CD1c-positive myeloid dendritic cell (primary cell): ENCODE measurements around the gene PPEF1.

ENCODE experiments used
- DNase-seq: peaks from one replicate; pipeline ENCODE4 v3.0.0-alpha.2; 2016; ENCODE audit errors: extremely low spot score

Gene PPEF1, protein sequence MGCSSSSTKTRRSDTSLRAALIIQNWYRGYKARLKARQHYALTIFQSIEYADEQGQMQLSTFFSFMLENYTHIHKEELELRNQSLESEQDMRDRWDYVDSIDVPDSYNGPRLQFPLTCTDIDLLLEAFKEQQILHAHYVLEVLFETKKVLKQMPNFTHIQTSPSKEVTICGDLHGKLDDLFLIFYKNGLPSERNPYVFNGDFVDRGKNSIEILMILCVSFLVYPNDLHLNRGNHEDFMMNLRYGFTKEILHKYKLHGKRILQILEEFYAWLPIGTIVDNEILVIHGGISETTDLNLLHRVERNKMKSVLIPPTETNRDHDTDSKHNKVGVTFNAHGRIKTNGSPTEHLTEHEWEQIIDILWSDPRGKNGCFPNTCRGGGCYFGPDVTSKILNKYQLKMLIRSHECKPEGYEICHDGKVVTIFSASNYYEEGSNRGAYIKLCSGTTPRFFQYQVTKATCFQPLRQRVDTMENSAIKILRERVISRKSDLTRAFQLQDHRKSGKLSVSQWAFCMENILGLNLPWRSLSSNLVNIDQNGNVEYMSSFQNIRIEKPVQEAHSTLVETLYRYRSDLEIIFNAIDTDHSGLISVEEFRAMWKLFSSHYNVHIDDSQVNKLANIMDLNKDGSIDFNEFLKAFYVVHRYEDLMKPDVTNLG

DNA sequence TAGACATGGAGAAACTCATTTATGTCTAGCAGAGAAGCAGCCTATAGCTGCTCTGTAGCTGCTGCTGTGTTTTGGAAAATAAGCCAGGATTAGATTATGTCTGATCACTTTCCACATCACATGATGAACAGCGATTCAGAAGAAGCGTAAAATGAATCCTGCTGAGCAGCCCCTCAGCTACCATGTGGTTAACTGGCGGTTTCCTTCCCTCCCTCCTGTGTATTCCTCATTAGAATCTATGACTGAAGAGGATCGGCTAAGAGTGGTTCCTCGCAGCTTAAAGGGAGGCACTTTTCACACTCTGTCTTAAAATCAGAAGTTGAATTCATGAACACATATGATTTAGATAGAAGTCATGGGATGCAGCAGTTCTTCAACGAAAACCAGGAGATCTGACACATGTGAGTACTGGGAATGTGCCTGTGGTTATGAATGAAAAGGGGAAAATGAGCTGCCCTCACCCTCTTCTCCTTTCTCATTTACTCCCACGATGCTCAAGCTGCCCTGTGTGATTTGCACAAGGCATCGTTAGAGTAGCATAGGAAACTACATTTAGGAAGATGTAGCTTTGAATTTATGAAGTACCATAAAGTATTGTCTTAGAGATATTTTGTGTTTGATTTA lies at the start of gene PPEF1:
PPEF1 (plus strand) TSS at position 220 of the 624 bp plus-strand sequence; CDS start at position 356, 136 bp downstream.
- DNase-seq = peak; percentile 5

DNA sequence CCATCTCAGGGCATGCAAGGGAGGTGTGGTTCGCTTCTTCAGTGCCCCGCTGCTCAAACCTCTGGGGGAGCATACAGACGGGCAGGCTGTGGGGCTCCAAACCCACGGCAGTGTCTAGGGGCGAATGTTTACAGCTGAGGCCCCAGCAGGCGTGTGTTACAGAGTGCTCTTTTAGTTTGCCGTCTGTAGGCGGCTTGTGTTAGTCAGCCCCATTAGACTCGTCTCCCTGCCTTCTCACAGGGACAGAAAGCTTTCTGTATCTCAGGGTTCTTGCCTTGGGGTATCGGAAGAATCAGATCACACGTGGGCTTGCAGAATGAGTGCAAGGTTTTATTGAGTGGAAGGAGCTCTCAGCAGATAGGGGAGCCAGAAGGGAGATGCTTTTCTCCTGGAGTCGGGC lies 46.2 kb upstream of the PPEF1 start:
- no peak for DNase-seq

DNA sequence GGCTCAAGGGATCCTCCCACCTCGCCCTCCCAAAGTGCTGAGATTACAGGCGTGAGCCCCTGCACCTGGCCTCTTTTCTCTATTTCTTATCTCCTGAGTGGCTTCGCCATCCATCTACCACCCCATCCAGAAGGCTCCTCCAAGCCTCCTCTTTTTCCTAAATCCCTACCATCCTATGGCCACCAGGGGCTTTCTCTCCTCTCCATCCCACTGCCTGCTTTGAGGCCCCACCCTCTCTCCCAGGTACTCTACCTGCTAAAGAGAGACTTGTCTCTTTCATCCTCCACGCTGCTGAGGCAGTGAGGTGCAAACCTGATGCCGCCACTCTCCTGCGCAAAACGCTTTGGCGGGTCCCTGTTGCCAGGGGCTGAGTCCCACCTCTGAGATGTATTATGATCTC lies 42.5 kb upstream of the PPEF1 start:
- DNase-seq = no peak

- DNase-seq = peak; percentile 54
Measured at GRCh38 chrX:18666614-18667013, 40.8 kb upstream of the PPEF1 start.

- no peak for DNase-seq
Measured at GRCh38 chrX:18668071-18668835, 39.2 kb upstream of the PPEF1 start.

DNA sequence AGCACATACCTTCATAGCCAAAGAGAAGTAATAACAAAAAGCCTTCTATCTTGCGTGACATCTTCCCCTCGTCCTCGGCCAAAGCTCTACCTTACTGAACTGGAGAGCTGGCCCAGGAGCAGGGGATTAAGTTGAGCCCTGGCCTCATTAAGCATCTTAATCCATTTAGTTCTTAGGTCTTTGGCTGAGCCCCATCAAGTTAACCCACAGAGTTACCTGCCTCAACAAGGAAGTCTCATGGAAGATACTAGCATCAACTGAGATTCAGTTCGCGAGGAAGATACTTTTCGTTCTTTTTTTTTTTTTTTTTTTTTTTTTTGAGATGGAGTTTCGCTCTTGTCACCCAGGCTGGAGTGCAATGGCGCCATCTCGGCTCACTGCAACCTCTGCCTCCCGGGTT lies 35.4 kb upstream of the PPEF1 start, which contains the start of gene RS1:
RS1 (minus strand) TSS at position 101 of the 400 bp plus-strand sequence; CDS start at position 61, 40 bp downstream.
- no peak for DNase-seq

GRCh38 chrX:18674417-18674787 lies 33.0 kb upstream of the PPEF1 start:
- DNase-seq = no peak

- DNase-seq = peak; percentile 88
Measured at GRCh38 chrX:18674788-18675735, 32.4 kb upstream of the PPEF1 start.

GRCh38 chrX:18676050-18676449 lies 31.4 kb upstream of the PPEF1 start:
- no peak for DNase-seq

DNA sequence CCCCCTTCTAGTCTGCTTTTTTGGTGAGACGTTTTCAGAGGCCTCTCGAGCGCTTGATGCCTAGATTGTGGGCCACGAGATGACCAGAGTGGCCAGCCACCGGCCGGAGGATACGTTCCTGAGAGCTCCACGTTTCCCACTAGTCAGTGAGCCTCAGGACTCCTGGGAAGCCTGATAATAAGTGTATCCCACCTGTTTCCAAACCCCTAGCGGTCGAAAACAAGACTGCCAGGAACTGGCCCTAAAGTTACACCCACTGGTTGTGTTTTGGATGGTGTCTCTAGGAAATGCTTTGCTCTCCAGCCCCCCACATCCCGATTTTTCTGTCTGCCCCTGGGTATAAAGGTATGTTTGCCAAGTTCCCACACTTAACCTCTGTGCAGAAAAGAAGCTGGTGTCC lies 31.0 kb upstream of the PPEF1 start:
- DNase-seq = no peak

GRCh38 chrX:18677161-18677869 lies 30.1 kb upstream of the PPEF1 start:
- no peak for DNase-seq

- DNase-seq = no peak
Measured at GRCh38 chrX:18681996-18682395, 25.4 kb upstream of the PPEF1 start.

- DNase-seq = peak; percentile 9
Measured at GRCh38 chrX:18682979-18683387, 24.5 kb upstream of the PPEF1 start.

- DNase-seq = peak; percentile 39
Measured at GRCh38 chrX:18687856-18688495, 19.5 kb upstream of the PPEF1 start.

DNA sequence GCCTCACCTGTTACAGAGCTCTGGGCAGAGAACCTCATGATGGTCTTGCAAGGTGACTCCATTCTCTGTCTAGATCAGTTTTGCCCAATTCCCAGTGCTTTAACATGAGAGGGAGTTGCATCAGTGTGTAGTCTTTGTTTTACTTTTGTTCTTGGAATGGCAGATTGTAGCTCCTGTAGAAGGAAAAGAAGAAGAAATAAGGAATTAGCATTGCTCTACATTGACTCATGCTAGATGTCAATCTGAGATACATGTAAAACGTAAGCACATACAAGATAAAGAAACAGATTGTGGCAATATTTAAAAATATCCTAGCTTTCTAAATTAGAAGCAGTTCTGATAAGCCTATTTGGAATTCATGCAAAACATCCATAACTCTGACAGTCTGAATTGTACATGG lies 16.0 kb upstream of the PPEF1 start:
- no peak for DNase-seq

DNA sequence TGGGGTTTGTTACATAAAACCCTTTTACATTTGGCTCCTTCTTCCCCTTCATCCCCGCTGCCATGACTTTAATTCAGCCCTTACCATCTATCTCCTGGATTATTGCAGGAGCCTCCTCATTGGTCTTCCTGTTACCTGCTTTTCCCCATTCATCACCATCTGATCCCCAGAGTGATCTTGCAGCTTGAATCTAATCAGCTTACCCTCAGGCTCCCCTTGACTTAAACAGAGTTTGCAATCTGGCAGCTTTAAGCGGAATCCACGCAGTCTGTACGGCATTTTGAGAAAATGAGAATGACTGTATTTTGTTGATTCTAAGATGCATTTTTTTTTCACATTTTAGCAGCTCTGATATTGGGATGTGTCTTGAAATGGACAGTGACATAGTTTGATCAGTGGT lies 14.9 kb upstream of the PPEF1 start:
- no peak for DNase-seq

GRCh38 chrX:18696653-18697052 lies 10.8 kb upstream of the PPEF1 start:
- no peak for DNase-seq

- no peak for DNase-seq
Measured at GRCh38 chrX:18698737-18699650, 8.5 kb upstream of the PPEF1 start.
